CD4-positive, alpha-beta T cell treated with Interleukin-21 for 1 hour (primary cell): ENCODE results near the gene ZNF668.
"Not testable (repeated sequence)": the region's sequence is repeated elsewhere in the genome, so short reads cannot be mapped to it uniquely, and the experiment has no call there.

Source experiments
- DNase-seq: peaks from one replicate; pipeline ENCODE4 v3.0.0-alpha.2; 2020

Gene ZNF668

DNA sequence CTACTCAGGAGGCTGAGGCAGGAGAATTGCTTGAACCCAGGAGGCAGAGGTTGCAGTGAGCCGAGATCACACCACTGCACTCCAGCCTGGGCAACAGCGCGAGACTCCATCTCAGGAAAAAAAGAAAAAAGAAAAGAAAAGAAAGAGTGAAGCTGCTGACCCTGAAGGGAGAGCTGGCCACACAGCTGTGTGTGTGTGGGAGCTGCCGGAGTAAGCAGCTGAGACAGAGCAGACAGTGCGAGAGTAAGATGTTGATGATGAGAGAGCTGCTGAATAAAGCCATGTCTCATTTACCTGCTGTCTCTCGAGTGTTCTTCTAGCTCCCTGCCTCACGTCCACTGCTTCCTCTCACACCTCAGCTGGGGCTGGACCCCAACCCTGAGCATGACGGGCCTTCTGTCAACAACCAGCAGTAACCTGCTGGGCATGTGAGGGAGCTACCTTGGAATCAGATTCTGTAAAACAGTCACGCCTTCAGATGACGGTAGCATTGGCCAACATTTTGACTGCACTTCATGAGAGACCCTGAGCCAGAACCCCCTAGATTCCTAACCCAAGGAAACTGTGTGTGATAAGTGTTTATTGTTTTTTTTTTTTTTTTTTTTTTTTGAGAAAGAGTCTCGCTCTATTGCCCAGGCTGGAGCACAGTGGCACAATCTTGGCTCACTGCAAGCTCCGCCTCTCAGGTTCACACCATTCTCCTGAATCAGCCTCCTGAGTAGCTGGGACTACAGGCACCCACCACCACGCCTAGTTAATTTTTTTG lies 27.0 kb upstream of the ZNF668 start:
- not testable (repeated sequence) for DNase-seq

DNA sequence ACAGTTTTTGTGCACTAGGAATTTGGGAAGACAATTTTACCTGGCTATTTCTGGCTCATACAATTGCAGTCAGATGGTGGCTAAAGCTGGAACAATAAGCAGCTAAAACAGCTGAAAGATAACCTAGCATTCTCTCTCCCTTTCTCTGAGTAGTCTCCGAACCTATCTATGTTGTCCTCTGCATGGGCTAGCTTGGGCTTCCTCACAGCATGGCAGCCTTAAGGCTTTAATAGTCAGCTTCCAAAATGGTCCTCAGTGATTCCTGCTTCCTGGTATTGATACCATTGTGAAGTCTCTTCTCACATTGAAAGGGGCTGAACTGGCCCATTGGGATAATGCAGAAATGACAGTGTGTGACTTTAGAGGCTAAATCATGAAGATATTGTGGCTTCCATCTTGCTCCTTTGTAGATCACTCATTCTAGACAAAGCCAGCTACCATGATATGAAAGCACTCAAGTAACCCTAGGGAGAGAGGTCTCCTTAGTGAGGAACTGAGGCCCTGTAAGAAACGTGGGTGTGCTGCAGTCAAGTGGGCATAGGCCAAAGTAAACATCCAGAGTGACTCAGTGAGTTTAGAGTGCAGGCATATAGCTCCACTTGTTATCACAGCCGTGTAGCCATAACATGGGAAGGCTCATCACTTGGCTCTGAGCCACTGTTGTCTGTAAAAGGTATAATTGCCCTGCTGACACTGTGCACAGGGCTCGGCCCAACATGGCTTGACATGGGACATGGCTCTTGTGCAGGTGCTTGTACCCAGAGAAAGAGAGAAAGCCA lies 26.0 kb upstream of the ZNF668 start:
- DNase-seq = no peak

DNA sequence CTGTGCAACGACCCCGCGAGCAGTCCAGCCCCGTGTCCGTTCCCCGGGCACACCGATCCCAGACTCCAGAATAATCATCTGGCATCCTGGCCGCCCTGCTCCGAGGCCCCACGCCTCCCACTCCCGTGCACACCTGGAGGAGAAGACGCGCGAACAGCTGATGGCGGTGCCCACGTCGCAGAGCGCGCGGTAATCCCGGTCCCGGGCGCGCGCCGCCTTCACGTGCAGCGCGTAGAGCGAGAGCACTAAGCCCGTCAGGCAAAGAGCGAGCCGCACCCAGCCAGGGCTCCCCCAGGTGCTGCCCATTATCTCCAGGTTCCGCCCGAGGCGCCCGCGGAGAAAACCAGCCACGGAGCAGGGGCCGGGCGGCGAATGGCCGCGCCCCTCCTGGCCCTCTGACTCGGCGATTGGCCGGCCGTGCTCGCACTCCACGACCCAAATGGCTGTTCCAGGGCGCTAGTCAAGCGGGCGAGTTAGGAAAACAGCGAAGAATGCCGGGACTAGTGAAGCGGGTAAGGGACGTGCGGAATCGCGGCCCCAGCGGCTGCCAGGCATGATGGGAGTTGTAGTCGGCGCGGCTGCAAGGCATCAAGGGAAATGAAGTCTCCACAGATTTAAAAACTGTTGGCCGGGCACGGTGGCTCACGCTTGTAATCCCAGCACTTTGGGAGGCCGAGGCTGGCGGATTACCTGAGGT lies 20.5 kb upstream of the ZNF668 start, which contains the start of gene VKORC1:
VKORC1 (minus strand) TSS at position 374 of the 697 bp plus-strand sequence; CDS start at position 306, 68 bp downstream.
- DNase-seq = peak; percentile 91

DNA sequence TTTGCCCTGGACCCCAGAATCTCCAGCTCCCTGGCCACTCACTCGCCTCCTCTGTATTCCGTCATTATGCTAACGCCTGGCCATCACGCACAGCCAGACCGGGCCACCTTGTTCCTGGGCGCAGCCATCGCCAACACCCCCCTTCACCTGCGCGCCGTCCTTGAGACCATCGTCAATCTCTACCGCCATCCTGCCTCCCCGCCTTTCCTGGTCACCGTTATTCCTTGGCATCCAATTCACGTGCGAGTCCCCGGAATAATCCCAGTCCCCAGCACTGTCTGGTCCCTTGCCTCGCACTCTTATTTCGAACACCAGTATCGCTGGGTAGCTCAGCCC lies 20.0 kb upstream of the ZNF668 start:
- no peak for DNase-seq

DNA sequence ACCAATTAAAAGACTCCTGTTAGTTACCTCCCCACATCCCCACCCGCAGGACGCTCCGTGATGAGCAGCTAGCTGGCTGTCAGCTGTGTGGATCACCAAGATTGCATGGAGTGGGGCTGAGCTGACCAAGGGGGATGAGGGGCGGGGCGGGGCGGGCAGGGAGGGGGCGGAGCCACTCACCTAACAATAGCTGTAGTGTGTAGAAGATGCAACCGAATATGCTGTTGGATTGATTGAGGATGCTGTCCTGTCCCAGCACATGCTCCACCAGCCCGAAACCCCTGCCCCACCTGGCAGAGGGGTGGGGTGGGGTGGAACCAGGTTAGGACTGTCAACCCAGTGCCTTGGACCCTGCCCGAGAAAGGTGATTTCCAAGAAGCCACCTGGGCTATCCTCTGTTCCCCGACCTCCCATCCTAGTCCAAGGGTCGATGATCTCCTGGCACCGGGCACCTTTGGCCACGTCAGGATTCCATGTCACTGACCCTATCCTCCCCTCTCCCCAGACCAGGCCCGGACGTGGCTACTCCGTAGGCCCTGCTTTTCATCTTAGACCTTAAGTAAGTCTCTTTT lies 19.2 kb upstream of the ZNF668 start:
- DNase-seq = no peak

DNA sequence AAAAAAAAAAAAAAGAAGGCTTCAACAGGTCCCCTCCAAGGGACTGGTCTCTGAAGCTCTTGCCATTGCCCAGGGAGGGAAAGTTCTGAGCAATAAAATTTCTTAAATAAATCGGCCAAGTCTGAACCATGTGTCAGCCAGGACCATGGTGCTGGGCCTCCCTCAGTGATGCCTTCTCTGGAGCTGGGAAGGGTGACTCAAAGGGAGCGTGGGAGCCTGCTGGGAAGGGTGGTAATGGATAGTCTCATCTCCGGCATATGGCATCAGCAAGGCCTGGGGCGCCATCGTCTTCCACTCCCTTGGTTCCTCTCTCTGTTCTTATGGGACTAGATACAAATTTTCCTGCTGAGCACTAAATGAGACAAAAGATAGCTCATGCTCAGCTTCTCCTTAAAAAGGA lies 18.3 kb upstream of the ZNF668 start:
- DNase-seq = no peak

DNA sequence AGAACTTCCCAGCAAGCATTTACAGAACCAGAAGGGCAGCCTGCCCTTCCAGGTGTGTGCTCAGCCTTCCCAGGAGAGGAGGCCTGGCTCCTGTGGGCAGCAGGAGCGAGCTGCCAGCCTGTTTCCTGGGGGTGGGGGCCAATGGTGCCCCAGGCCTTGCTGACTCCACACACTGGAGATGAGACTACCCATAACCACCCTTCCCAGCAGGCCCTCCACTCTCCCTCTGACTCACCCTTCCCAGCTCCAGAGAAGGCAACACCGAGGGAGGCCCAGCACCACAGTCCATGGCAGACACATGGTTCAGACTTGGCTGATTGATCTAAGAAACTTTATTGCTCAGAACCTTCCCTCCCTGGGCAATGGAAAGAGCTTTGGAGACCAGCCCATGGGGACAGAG lies 16.5 kb upstream of the ZNF668 start:
- DNase-seq = no peak

DNA sequence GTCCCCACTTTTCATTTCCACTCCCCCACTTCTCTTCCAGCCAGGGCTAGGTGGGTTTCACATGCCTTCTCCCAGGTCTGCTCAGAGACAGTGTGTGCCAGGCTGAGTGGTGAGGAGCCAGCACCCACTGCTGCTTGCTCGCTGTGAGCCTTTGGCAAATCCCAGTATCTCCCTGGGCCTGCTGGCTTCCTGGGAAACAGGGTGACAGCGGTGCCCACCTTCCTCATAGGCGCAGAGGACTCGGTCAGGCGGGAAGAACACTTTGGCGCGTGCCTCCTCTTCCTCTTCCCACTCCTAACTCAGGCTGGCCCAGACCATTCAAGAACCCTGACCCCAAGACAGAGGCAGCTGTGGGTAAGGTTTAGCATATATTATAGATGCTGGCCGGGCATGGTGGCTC lies 15.2 kb upstream of the ZNF668 start:
- no peak for DNase-seq

DNA sequence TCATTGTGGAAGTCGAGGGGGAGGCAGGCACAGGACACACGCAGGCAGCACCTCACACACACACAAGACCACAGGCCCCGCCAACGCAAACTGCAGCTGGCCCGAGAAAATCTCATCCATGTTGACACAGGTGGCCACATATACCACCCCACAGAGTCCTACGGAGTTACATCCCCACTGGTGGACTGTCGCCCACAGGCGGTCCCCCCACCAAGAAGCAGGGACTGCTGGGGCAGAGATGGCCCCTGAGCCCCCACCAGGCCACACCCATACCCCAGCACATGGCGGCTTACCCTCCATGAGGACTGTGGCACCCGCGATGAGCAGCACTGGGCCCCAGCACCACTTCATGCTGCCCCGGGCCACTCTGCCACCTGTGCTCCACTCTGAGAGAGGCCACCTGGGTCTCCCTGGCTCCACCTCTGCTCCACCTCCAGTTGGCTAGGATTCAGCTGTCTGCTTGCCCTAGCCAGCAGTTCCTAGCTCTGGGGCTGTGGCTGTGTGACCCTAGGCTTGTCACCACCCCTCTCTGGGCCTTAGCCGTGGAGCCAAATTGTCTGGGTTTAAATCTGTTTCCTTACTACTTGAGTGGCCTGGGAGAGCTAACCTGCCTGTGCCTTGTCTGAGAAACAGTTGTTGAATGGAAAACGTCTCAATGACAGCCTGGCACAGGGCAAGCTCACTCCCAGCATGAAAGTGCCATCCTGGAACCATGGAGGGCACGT lies 14.6 kb upstream of the ZNF668 start, which contains the start of gene PRSS53:
PRSS53 (minus strand) TSS at position 485 of the 725 bp plus-strand sequence; CDS start at position 351, 134 bp downstream.
- DNase-seq = no peak

DNA sequence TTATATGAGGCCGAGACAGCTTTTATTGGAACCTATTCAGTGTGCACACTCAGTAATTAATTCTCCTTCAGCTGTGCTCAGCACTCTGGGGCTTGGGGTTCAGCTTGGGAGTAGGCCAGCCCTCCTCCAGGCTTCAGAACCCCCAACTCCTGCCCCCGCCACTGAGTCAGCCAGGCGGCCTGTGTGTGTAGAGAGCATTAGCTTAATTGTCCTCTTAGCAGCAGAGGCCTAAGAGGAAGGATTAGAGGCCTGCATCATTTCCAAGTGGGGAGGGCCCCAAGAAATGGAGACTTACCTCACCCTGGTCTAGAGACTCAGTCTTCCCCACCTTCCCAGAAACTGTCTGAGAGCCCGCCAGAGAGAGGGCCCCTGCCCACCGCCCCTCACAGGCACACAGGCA lies 13.9 kb upstream of the ZNF668 start:
- no peak for DNase-seq

DNA sequence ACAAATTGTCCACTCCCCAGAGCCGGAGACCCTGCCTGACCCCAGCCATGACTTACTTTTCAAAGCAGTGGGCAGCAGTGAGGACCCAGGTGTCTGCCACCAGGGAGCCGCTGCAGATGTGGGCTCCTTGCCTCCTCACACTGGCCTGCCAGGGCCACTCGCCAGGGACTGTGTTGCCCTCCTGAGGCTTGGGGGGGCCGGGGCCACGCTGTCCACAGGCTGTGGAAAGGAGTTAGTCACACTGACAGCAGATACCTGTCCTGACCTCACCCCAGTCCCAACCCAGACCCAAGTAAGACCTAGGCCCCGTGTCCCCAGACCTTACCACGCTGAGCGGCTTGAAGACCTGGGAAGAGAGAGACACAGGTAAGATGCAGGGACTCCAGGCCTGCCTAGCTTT lies 13.4 kb upstream of the ZNF668 start:
- no peak for DNase-seq

DNA sequence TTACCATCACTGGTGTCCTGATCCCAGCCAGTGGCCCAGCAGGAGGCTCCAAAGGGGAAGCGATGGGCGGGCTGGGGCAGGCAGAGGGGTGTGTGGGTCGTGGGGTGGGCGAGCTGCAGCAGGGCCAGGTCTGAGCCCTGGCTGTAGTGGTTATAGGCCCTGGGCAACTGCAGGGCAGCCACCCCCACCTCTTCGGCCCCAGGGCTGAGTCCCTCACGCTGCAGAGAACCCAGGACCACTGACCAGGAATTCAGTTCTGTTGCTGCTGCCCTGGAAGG lies 12.5 kb upstream of the ZNF668 start:
- no peak for DNase-seq

DNA sequence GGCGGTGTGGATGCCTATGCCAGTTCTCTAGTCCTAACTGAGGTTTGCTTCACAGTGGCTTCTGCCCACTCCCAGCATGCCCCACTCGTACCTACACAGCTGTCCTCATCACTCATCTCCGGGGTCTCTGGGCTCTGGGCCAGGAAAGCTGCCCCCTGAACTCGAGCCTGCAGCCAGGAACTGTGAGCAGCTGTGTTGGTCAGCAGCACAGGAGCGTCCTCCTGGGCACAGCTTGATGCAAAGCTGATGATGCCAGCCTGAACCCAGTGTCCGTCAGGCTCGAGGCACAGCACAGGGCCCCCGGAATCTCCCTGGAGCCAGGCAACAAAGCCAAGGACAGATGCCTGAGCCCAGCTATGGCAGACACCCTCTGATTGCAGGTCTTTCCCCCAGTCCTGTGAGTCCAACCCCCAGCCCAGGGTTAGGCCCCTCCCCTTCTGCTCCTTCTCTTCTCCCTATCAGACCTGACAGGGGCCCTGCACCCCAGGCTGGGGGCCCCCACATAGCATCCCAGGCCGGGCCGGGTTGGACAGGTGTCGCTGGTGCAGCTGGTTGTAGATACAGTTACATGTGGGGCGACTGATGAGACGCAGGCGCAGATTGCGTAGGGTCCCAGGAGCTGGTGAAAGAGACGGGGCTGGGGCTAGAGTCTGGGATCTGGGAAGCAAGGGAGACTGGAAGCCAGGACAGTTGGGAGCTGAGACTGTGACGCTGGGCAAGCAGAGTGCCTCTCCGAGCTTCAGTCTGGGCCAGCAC lies 12.0 kb upstream of the ZNF668 start:
- DNase-seq = no peak

DNA sequence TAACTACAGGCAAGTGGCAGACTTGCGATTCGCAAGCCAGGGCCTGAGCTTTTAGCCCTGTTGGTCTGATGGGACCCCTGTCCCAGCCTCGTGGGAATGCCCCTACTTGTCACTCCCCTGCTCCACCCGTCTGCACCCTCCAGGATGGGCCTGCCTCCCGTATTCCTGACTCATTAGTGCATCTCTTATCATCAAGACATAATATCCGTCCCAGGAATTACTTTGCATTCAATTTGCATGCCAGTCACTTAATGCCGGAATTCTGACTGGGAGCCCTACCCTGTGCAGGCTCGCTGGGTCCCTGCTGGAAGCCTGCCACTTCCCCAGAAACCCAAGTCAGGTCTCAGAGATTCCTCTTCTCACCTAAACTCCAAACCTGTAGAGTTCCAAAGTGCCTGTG lies 11.4 kb upstream of the ZNF668 start:
- no peak for DNase-seq

DNA sequence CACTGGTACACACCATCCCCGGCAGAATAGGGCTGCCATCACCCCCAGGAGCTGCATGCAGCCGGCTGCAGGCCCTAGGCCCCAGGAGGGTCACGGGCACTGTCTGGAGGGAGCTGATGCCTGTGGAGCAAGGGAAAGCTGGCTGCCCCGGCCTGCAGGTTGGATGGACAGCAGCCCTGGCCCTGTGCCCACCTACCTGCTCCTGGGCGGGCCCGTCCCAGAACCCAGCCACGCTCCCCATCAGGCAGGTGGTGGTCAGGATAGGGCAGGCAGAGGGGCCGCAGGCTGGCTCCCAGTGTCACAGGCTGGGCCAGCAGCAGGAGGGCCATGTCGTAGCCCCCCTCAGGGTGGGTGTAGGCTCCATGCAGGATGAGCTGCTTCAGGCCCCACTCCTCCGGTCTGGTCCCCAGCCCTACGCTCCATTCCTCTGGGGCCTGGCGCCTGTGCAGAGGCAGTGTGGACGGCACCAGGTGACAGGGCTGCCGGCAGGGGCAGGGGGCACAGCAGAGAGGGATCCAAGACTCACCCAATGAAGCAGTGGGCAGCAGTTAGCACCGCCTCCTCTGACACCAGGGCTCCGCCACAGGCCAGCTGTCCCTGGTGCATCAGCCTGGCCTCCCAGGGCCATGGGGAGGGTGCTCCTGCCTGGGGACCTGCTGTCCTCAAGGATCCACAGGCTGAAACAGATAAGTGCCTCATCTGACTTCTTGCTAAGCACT lies 10.7 kb upstream of the ZNF668 start:
- no peak for DNase-seq

DNA sequence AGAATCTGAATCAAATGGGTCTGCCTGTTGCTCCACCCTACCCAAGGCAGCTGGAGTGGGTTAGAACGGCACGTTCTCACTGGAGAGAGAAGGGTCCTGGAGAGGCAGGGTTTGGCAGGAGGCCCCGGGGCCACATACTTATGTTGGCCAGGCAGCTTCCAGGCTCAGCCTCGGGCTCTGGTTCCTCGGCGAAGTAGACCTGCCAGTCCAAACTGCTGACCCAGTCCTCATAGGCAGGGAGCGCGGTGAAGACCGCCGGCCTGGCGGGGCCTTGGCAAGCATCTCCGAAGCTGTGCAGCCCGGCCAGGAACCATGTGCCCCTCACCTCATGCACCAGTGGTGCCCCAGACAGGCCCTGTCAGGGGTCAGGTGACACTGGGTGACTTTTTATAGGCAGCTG lies 9.9 kb upstream of the ZNF668 start:
- DNase-seq = no peak

DNA sequence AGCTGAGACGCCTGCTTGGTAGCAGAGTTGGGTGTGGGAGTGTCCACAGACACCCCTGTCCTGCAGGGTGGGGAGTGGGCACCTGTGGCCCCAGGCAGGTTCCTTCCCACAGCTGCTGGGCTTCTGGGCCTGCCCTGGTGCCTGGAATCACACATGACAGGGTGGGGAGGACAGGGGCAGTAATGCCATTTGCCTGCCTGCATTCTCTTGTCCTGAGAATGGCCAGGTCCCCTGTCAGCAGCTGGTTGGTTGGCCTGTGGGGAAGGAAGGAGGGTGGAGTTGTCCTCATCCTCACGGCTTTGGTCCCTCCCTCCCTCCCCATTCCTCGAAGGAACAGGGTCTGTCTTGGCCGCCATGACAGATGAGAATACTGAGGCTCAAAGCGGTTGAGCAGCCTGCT lies 9.5 kb upstream of the ZNF668 start:
- no peak for DNase-seq

DNA sequence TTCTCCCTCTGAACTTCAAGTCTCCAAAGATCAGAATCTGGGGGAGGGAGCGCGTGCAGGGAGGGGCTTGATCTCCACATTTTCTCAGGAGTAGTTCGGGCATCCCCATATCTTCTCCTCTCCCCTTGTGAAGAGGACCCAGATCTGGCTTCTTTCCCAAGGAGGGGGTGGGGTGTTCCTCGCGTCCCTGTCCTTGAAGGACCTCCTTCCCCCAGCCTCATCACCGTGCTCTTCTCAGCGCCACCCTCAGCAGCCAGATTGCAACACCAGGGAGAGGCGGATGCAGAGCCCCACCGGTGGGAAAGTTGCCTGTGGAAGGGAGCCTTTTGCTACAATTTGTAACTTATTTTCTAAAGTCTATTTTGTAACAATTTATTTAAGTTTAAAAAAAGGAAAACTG lies 9.0 kb upstream of the ZNF668 start:
- no peak for DNase-seq

DNA sequence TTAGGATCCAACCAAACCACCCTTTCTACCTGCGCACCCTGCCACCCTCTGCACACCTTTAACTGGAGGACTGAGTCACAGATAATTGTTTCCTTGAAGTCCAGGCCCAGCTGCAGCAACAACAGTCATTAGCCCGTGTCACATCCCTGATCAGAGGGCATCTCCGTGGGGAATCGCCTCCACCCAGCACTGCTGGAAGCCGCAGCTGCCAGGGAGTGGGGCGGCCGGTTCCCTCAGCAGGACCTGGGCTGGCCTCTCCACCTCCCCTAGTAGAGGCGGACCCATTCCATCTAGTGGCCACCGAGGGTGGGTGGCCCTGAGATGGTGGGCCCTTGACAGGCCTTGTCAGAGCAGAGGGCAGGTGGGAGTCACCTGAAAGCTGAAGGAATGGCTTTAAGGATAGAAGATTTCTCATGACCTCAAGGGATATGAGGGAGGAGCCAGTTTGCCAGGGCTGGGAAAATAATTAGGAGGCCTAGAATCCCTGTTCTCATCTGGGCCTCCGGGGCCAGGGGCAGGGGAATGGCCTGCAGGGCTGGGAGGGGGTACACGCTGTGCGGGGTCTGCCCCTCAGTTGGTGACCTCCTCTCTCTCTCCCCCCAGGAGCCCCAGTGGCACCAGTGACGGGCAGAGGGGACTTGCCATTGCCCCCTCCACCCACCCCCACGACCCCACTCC lies 8.5 kb upstream of the ZNF668 start:
- DNase-seq = no peak

DNA sequence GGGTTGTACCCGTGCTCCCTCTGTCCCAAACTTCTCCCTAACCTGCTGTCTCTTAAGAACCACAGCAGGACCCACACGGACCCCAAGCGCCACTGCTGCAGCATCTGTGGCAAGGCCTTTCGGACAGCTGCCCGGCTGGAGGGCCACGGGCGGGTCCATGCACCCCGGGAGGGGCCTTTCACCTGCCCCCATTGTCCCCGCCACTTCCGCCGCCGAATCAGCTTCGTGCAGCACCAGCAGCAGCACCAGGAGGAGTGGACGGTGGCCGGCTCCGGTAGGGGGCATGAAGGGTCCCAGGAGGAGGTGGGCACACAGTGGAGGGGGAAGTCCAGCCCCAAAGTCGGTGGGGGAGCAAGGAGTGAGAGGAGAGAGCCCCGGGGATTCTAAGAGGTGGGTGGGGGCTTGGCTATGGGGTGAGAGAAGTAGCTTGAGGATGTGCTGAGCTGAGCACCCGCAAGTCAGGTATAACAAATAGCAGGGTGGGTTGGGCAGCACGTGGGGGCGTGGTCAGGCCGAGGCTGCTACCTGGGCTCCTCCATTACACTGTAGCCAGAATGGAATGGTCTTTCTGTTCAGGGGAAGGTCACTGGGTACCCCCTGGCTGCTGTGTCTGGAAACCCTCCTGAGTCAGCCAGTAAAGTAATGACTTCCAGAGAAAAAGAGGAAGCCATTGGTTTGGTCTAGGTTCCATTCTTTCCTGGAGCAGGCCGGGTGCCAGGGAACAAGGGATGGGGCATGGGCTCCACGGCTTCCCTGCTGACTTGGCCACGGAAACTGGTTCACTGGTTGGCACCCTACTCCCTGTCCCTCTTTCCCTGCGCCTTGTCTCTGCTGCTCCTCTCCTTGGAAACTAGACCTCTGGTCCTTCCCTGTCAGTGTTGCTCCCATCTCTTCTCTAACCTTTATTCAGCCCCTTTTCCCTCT lies 7.7 kb upstream of the ZNF668 start:
- no peak for DNase-seq
